ENCODE results near the gene LTF. TPM values are rescaled to one million over a fixed set of nuclear protein-coding genes. Genes with fewer than 3 reads are reported as not detected.

LTF gene
- total RNA-seq, 2 experiments from 2014 or later: not detected

DNA sequence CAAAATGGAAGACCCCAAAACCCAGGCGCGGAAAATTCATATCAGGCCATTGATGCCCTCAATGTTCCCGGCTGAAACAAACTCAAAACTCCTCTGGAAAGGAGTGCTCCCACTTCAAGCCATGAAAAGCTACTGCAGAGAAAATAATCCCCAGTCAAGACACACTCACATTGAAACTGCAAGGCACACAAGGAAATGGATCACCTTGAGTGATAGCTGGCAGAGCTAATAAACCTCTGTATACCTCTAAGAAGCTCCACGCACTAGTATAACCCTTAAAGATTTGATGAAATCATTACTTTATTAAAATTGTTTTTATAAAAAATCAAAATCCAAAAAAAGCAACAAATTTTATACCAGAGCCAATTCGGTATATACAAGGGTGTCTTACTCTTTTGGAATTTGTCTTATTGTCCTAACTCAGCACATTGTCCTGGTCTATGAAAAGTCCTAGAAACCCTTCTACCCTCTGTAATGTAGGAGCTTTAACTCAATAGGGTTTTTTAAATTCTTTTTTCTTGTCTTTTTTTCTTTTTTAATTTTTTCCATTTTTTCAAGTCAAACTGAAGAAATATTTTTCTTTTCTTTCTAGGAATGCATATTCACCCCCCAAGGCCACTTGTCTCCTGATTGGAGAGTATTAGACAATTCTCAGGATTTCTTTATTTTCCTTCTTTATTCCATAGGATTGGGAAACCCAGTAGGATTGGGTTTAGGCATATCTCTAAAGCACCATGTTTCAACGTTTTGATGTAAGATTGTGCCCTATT, 66.3 kb downstream of the LTF start:
- ATAC-seq (ENCODE audit: poor library complexity): no peak
- H3K4me3 Mint-ChIP-seq: no peak overlapping the region
- POLR2A ChIA-PET: no interaction called here
- no peak for DNase-seq
- H3K4me1 Mint-ChIP-seq (ENCODE audit: low read depth): no peaks in the 10 kb centered on the region
- no peaks in the 10 kb centered on the region for H3K36me3 ChIP-seq (ENCODE audit: insufficient read depth, low read length)
- H3K27me3 Mint-ChIP-seq: no peaks in the 10 kb centered on the region
- H3K9me3 Mint-ChIP-seq: no peaks in the 10 kb centered on the region
- CTCF ChIA-PET: no interaction called here
- peaks cover 6% of the 10 kb centered on the region for H3K4me1 ChIP-seq (ENCODE audit: insufficient read depth, low read length)
- H3K27ac Mint-ChIP-seq: no peak overlapping the region
- TF ChIP-seq, protein P1, sequence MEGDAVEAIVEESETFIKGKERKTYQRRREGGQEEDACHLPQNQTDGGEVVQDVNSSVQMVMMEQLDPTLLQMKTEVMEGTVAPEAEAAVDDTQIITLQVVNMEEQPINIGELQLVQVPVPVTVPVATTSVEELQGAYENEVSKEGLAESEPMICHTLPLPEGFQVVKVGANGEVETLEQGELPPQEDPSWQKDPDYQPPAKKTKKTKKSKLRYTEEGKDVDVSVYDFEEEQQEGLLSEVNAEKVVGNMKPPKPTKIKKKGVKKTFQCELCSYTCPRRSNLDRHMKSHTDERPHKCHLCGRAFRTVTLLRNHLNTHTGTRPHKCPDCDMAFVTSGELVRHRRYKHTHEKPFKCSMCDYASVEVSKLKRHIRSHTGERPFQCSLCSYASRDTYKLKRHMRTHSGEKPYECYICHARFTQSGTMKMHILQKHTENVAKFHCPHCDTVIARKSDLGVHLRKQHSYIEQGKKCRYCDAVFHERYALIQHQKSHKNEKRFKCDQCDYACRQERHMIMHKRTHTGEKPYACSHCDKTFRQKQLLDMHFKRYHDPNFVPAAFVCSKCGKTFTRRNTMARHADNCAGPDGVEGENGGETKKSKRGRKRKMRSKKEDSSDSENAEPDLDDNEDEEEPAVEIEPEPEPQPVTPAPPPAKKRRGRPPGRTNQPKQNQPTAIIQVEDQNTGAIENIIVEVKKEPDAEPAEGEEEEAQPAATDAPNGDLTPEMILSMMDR (IDR thresholded peaks at IDR 0.05): no peak
- no peaks in the 10 kb centered on the region for H3K9me3 ChIP-seq (ENCODE audit: control insufficient read depth in 1 of 2, insufficient read depth in 1 of 2, low read length in 2 of 2)
- no peaks in the 10 kb centered on the region for H3K36me3 Mint-ChIP-seq (ENCODE audit: low read depth)
- no peaks in the 10 kb centered on the region for H3K27me3 ChIP-seq (ENCODE audit: control insufficient read depth in 1 of 2, insufficient read depth in 2 of 2, low read length in 2 of 2)
- H3K4me3 ChIP-seq (ENCODE audit: low read length): no peak overlapping the region
- no peak overlapping the region for H3K27ac ChIP-seq (ENCODE audit: low read depth in 1 of 2, low read length in 2 of 2)
- intact Hi-C loops (cut with DNase I, micrococcal nuclease): no loop called here

- ATAC-seq (ENCODE audit: poor library complexity) (no peak), DNase-seq (no peak)
- Mint-ChIP-seq H3K9me3 (no peaks in the 10 kb centered on the region), H3K36me3 (ENCODE audit: low read depth) (no peaks in the 10 kb centered on the region), H3K27ac (no peak overlapping the region), H3K4me3 (no peak overlapping the region), H3K4me1 (ENCODE audit: low read depth) (no peaks in the 10 kb centered on the region), H3K27me3 (no peaks in the 10 kb centered on the region)
- Histone ChIP-seq H3K4me3 (ENCODE audit: low read length) (no peak overlapping the region), H3K27me3 (ENCODE audit: control insufficient read depth in 1 of 2, insufficient read depth in 2 of 2, low read length in 2 of 2) (no peaks in the 10 kb centered on the region), H3K9me3 (ENCODE audit: control insufficient read depth in 1 of 2, insufficient read depth in 1 of 2, low read length in 2 of 2) (no peaks in the 10 kb centered on the region), H3K4me1 (ENCODE audit: insufficient read depth, low read length) (peaks cover 6% of the 10 kb centered on the region), H3K27ac (ENCODE audit: low read depth in 1 of 2, low read length in 2 of 2) (no peak overlapping the region), H3K36me3 (ENCODE audit: insufficient read depth, low read length) (no peaks in the 10 kb centered on the region)
- intact Hi-C loops (cut with DNase I, micrococcal nuclease): no loop called here
- TF ChIP-seq, protein P1 (IDR thresholded peaks at IDR 0.05): no peak
- CTCF ChIA-PET: no interaction called here
- POLR2A ChIA-PET: no interaction called here
These were observed 67.6 kb downstream of the LTF start for GRCh38 chr3:46397111-46397510.

DNA sequence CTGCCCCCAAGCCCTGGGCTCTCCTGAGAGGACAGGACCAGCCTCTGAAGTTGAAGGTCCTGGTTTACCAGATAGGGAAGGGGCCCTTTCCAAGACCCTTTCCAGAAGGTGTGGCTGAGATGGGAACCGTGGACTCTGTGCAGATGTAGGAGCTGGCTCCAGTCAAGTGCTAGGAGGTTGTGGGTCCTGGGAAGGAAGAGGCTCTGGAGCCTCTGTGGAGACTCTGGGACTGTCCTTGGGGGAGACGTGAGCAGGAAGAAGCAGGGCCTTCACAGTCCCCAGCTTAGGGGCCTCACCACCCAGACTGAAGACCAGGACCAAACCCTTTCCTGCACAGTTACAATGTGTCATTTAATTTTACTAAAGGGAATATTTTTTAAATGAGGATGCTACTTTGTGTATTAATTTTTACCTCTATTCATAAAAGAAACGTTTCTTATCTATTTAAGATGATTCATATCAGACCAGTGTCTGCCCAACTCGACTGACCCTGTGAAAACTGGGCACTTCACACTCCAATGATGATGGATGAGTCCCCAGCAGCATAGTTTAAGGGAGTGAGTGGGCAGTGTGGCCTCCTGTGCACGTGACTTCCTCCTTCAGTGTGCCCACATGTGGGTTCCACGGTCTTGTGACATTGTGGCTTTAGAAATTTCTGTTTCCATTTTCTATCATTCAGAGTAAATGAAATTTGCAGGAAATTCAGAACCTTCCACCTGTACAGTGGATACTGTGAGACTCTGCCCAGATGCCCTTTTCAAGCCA, 68.8 kb downstream of the LTF start:
- Histone ChIP-seq H3K9me3 (ENCODE audit: control insufficient read depth in 1 of 2, insufficient read depth in 1 of 2, low read length in 2 of 2) (no peaks in the 10 kb centered on the region), H3K4me3 (ENCODE audit: low read length) (no peak overlapping the region), H3K36me3 (ENCODE audit: insufficient read depth, low read length) (no peaks in the 10 kb centered on the region), H3K27ac (ENCODE audit: low read depth in 1 of 2, low read length in 2 of 2) (no peak overlapping the region), H3K4me1 (ENCODE audit: insufficient read depth, low read length) (peaks cover 6% of the 10 kb centered on the region), H3K27me3 (ENCODE audit: control insufficient read depth in 1 of 2, insufficient read depth in 2 of 2, low read length in 2 of 2) (no peaks in the 10 kb centered on the region)
- TF ChIP-seq, protein P1 (IDR thresholded peaks at IDR 0.05): no peak
- Mint-ChIP-seq H3K27ac (no peak overlapping the region), H3K9me3 (no peaks in the 10 kb centered on the region), H3K4me3 (no peak overlapping the region), H3K27me3 (no peaks in the 10 kb centered on the region), H3K36me3 (ENCODE audit: low read depth) (no peaks in the 10 kb centered on the region), H3K4me1 (ENCODE audit: low read depth) (no peaks in the 10 kb centered on the region)
- DNase-seq (peak in 2 of 14 experiments; percentile 47 to 62), ATAC-seq (ENCODE audit: poor library complexity) (no peak)
- ChIA-PET POLR2A (no interaction called here), CTCF (no interaction called here)
- intact Hi-C loops (cut with DNase I, micrococcal nuclease): no loop called here
